HG03378 (cell line): ENCODE results near the gene MAPK8IP3.
"Not testable (repeated sequence)": the region's sequence is repeated elsewhere in the genome, so short reads cannot be mapped to it uniquely, and the experiment has no call there.

Experiments used
- ATAC-seq: cut with Tn5 transposase; IDR thresholded peaks from one replicate; pipeline ENCODE4 v1.9.1; 2021; ENCODE audit warnings: mild to moderate bottlenecking, moderate library complexity; ENCODE audit not compliant: unreplicated experiment

MAPK8IP3 gene

GRCh38 chr16:1732071-1732470, 26.1 kb downstream of the MAPK8IP3 start:
- ATAC-seq, result no peak

GRCh38 chr16:1732551-1732987, 26.6 kb downstream of the MAPK8IP3 start:
- not testable (repeated sequence) for ATAC-seq

GRCh38 chr16:1734123-1734522, 28.1 kb downstream of the MAPK8IP3 start:
- ATAC-seq, result no peak

GRCh38 chr16:1734816-1735215, 28.8 kb downstream of the MAPK8IP3 start:
- no peak for ATAC-seq

- no peak for ATAC-seq
Measured at GRCh38 chr16:1740234-1740633, 34.2 kb downstream of the MAPK8IP3 start.

GRCh38 chr16:1740781-1741490, 34.9 kb downstream of the MAPK8IP3 start:
- no peak for ATAC-seq

- ATAC-seq, result no peak
Measured at GRCh38 chr16:1741553-1742165, 35.7 kb downstream of the MAPK8IP3 start.

GRCh38 chr16:1743376-1744337, 37.7 kb downstream of the MAPK8IP3 start:
- no peak for ATAC-seq

- ATAC-seq, result no peak
Measured at GRCh38 chr16:1744338-1744840, 38.4 kb downstream of the MAPK8IP3 start.

- no peak for ATAC-seq
Measured at GRCh38 chr16:1745181-1745899, 39.3 kb downstream of the MAPK8IP3 start.

GRCh38 chr16:1745900-1746692, 40.1 kb downstream of the MAPK8IP3 start:
- ATAC-seq, result no peak

- no peak for ATAC-seq
Measured at GRCh38 chr16:1746693-1747195, 40.7 kb downstream of the MAPK8IP3 start.

- ATAC-seq, result no peak
Measured at GRCh38 chr16:1747934-1748333, 41.9 kb downstream of the MAPK8IP3 start.

- no peak for ATAC-seq
Measured at GRCh38 chr16:1749152-1750117, 43.4 kb downstream of the MAPK8IP3 start.

- ATAC-seq, result no peak
Measured at GRCh38 chr16:1751946-1752345, 46.0 kb downstream of the MAPK8IP3 start.

- no peak for ATAC-seq
Measured at GRCh38 chr16:1752853-1753252, 46.9 kb downstream of the MAPK8IP3 start.

- no peak for ATAC-seq
Measured at GRCh38 chr16:1754204-1754603, 48.2 kb downstream of the MAPK8IP3 start.

GRCh38 chr16:1757714-1758461, 51.9 kb downstream of the MAPK8IP3 start:
- ATAC-seq, result no peak
